Right renal pelvis (tissue), 4 donors: ENCODE results near the gene RGS3. TPM values are rescaled to one million over a fixed set of nuclear protein-coding genes. Genes with fewer than 3 reads are reported as not detected.
"Not testable (repeated sequence)": the region's sequence is repeated elsewhere in the genome, so short reads cannot be mapped to it uniquely, and the experiment has no call there.

Source experiments
- DNase-seq, 4 donors: peaks; one replicate each; pipeline ENCODE4 v3.0.0-alpha.2; 2013; ENCODE audit warnings: low read depth in 4 of 4, low spot score in 3 of 4, missing footprints in 1 of 4
- polyA plus RNA-seq, 4 donors: library from polyadenylated mRNA; unstranded; fragments of 120-200 nt; gene quantifications; one replicate each; pipeline ENCODE4 v1.2.1, GENCODE V29; 2013; ENCODE audit not compliant: insufficient read length in 4 of 4

Gene RGS3
- polyA plus RNA-seq, 4 donors: 43.4 to 49.3 (median 45.9) TPM

GRCh38 chr9:113486327-113486726, 22.8 kb downstream of the RGS3 start:
- DNase-seq: no peak

DNA sequence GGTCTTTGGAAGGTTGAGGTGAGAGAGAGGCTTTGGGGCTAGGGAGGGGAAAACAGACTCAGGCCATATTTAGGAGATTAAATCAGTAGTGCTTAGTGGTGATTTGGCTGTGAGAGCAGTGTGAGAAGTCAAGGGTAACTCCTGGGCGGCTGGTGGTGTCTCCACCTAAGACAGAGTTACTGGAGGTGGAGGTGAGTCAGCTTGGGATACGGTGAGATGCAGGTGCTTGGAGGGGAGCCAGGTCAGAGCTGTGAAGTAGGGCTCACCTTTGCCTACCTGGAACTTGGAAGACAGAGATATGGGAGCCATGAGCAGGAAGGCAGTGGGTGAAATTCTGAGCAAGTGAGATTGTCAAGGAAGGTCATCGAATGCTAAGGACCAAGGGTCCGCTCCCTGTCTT, 24.5 kb downstream of the RGS3 start:
- DNase-seq: no peak

DNA sequence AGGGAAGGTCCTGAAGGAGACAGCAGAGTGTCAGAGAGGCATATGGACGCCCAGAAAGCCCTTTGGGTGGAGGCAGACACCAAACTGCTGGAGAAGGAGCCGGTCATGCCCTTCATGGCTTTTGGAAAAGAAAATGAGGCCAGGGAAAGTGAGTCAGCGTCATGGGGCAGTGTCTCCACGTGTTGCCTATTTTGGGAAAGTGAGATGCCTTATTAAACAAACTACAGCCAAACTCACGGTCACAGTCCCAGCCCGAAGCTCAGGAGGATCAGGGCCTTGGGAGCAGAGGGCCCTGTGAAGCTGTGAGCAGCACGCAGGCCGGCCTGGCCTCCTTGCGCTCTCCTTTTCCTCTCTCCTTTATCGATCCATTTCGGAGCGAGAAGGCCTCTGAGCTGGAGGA, 25.0 kb downstream of the RGS3 start:
- DNase-seq: no peak

DNA sequence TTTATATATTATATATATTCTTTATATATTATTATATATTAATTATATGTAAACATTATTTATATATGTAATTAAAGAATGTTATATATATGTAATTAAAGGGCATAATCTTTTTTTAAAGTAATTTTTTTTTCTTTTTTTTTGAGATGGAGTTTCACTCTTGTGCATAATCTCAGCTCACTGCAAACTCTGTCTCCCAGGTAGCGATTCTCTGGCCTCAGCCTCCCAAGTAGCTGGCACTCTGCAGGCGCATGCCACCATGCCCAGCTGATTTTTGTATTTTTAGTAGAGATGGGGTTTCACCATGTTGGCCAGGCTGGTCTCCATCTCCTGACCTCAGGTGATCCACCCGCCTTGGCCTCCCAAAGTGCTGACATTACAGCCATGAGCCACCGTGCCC, 27.6 kb downstream of the RGS3 start:
- not testable (repeated sequence) for DNase-seq

DNA sequence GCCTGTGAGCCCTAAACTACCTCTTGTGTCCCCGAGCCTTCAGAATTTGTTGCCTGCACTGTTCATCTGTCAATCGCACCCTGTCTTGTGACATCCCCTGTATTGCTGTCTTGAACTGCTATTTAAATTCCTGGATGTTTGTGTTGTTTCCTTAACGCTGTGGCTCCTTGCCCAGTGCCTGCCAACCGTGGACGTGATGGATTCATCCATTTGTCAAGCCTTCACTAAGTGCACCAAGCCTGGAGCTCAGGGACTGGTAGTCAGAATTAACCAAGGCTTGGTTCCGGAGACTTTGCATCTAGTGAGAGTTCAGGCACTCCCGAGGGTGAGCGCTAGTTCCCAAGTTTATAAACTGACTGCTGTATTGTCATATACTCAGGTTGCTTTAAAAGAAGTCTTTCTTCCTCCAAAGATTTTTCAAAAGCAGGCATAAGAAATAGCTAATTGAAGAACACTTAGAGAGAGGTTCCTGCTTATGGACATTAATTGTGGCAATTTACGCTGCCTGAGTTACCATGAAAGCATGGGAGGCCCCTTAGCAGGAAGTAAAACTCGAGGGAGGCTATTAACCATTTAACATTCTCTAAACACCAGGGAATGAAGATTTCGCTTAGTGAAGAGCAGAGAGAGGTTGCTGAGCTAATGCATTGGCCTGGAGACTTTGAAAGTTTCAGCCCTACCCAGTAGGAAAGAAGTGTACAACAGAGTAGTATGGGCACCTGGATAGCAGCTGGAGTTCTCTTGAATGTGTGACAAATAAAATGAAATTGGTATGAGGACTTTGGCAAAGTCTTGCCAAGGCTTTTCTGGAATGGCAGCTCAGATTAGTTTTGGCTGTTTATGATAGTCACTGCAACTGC, 29.0 kb downstream of the RGS3 start:
- no peak for DNase-seq

- no peak for DNase-seq
Measured at GRCh38 chr9:113493203-113493520, 29.6 kb downstream of the RGS3 start.

DNA sequence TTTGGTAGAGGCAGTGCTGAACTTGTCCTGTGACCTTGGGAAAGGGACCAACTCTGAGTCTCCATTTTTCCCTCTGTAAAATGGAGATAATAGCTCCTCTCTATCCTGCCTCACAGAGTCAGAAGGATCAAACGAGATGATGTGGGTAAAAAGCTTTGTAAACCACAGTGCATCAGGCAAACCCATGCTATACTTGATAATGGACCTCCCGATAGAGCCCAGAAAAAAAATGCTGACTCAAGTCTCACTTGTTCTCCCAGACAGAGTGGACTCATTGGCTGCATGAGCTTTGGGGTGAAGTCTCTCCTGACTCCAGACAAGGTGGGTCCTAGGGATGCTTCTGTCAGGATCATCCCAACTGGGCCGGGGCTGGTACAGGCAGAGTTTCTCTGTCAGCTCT, 32.0 kb downstream of the RGS3 start:
- no peak for DNase-seq

- no peak for DNase-seq
Measured at GRCh38 chr9:113497051-113497450, 33.5 kb downstream of the RGS3 start.

DNA sequence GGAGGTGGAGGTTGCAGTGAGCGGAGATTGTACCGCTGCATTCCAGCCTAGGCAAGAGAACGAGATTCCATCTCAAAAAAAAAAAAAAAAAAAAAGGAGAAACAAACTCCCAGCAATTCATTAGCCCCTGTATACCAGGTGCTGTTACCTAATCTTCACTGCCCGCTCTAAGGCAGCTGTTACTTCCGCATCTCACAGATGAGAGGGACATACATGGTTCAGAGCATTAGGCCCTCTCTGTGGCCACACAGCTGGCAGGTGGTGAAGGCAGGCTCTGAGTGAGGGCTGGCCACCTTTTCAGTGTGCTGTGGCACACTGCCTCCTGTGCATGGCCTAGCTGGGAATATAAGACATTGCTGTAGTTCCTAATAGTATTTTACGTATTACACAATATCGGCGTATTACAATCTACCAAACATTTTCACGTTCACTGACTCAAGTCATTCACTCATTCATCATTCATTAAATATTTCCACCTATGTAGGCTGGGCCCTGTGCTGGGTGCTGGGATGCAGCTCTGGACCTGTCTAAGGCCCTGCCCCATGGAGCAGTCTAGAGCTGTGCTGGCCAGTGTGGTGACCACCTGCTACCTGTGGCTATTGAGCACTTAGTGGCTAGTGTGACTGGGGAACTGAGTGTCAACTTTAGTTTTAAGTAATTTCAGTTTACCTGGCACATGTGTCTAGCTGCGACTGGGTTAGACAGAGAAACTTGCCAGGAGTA, 35.8 kb downstream of the RGS3 start:
- DNase-seq: no peak

GRCh38 chr9:113499876-113500497, 36.5 kb downstream of the RGS3 start:
- no peak for DNase-seq

- DNase-seq: no peak
Measured at GRCh38 chr9:113501129-113501686, 37.7 kb downstream of the RGS3 start.

- no peak for DNase-seq
Measured at GRCh38 chr9:113501852-113502251, 38.3 kb downstream of the RGS3 start.

- DNase-seq: no peak
Measured at GRCh38 chr9:113502427-113503034, 39.0 kb downstream of the RGS3 start.

GRCh38 chr9:113503131-113503541, 39.6 kb downstream of the RGS3 start:
- no peak for DNase-seq

- DNase-seq: no peak
Measured at GRCh38 chr9:113503613-113504211, 40.2 kb downstream of the RGS3 start.

GRCh38 chr9:113504725-113505590, 41.4 kb downstream of the RGS3 start:
- no peak for DNase-seq

- DNase-seq: no peak
Measured at GRCh38 chr9:113506090-113506589, 42.6 kb downstream of the RGS3 start.

DNA sequence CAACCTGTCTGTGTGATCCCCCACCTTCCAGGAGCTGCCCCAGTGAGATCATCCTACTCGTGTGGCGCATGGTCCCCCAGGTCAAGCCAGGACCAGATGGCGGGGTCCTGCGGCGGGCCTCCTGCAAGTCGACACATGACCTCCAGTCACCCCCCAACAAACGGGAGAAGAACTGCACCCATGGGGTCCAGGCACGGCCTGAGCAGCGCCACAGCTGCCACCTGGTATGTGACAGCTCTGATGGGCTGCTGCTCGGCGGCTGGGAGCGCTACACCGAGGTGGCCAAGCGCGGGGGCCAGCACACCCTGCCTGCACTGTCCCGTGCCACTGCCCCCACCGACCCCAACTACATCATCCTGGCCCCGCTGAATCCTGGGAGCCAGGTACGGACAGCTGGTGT, 43.7 kb downstream of the RGS3 start:
- DNase-seq: no peak

GRCh38 chr9:113508111-113508749, 44.7 kb downstream of the RGS3 start:
- DNase-seq: no peak
